HepG2 (cell line): ENCODE measurements around the gene PHOSPHO2. TPM values are rescaled to one million over a fixed set of nuclear protein-coding genes. Genes with fewer than 3 reads are reported as not detected.

ENCODE experiments used
- ATAC-seq: fragments of 200-7000 bp; cut with Tn5 transposase; 3 replicates; pipeline ENCODE4 v1.9.1; 2020; ENCODE audit warnings: mild to moderate bottlenecking, moderate library complexity
- BruUV-seq: library from RNA; stranded (reverse); fragments of 400-500 nt; replicated peaks from 2 replicates; lab custom pipeline; 2021; lab: Mats Ljungman, UMichigan
- CTCF ChIA-PET: fragments of 300-600 bp; formaldehyde crosslinking; extraction: SDS; loops from one replicate; lab custom pipeline; 2021; ENCODE audit warnings: low total read pairs, inconsistent platforms, low intra/inter-chr PET ratio; lab: Yijun Ruan, JAX
- POLR2A ChIA-PET: fragments of 350-600 bp; sonication (Branson Sonifier 250); formaldehyde crosslinking; loops from one replicate; lab custom pipeline; 2020; ENCODE audit warnings: antibody characterized with exemption, inconsistent platforms; lab: Yijun Ruan, JAX
- DNase-seq: peaks from one replicate; pipeline ENCODE4 v3.0.0-alpha.2; 2015; ENCODE audit warnings: low spot score
- FAIRE-seq: peaks from 3 replicates; lab custom pipeline; 2011; peaks lifted over from hg19 to GRCh38; lab: Jason Lieb, UNC
- H2AFZ ChIP-seq: one replicate; pipeline ENCODE4 v1.6.1; 2011; ENCODE audit warnings: low read length, inconsistent platforms
- H3K27ac ChIP-seq: fragments of 300-600 bp; 3 replicates; pipeline ENCODE4 v1.8.0; 2011; ENCODE audit warnings: mixed run types, mild to moderate bottlenecking, mixed read lengths, low read length, inconsistent platforms; ENCODE audit not compliant: insufficient read depth; ENCODE audit errors: extremely low read length
- H3K27me3 ChIP-seq, 2 experiments: fragments of 200-600 bp in 1 of 2; 2 replicates in 1 of 2; 3 replicates in 1 of 2; pipeline versions ENCODE4 v1.6.0 to v1.8.0; 2011; ENCODE audit warnings: low read length in 2 of 2, mild to moderate bottlenecking in 2 of 2, moderate library complexity in 2 of 2, inconsistent platforms in 1 of 2; ENCODE audit not compliant: insufficient read depth in 2 of 2, control insufficient read depth in 1 of 2
- H3K36me3 ChIP-seq, 2 experiments: fragments of 200-600 bp in 1 of 2; replicated peaks in 1 of 2; 2 replicates in 1 of 2; 3 replicates in 1 of 2; pipeline versions ENCODE4 v1.5.1 to v1.8.0; 2011; ENCODE audit warnings: low read length in 2 of 2, inconsistent platforms in 1 of 2; ENCODE audit not compliant: insufficient read depth in 2 of 2, control insufficient read depth in 1 of 2
- H3K4me1 ChIP-seq: 2 replicates; pipeline ENCODE4 v1.5.1; 2012; ENCODE audit warnings: low read length, inconsistent platforms; ENCODE audit not compliant: insufficient read depth
- H3K4me2 ChIP-seq: 2 replicates; pipeline ENCODE4 v1.6.0; 2011; ENCODE audit warnings: low read depth, low read length, inconsistent platforms
- H3K4me3 ChIP-seq, 3 experiments: fragments of 200-600 bp in 1 of 3; sonication (generic), shearing (Covaris generic) in 1 of 3; replicated peaks in 1 of 3; 2 replicates each; pipeline ENCODE4 v1.5.1; 2011 to 2016; ENCODE audit warnings: low read length in 3 of 3, inconsistent platforms in 2 of 3, low read depth in 2 of 3, mild to moderate bottlenecking in 2 of 3, control low read depth in 1 of 3, mixed read lengths in 1 of 3; ENCODE audit not compliant: insufficient read depth in 1 of 3
- H3K79me2 ChIP-seq: one replicate; pipeline ENCODE4 v1.6.1; 2011; ENCODE audit warnings: low read length, inconsistent platforms; ENCODE audit not compliant: insufficient read depth
- H3K9ac ChIP-seq: 2 replicates; pipeline ENCODE4 v1.6.0; 2011; ENCODE audit warnings: mild to moderate bottlenecking, low read depth, low read length, inconsistent platforms; ENCODE audit not compliant: insufficient read depth
- H3K9me3 ChIP-seq: 2 replicates; pipeline ENCODE4 v1.5.1; 2012; ENCODE audit warnings: mild to moderate bottlenecking, low read length
- H4K20me1 ChIP-seq: 2 replicates; pipeline ENCODE4 v1.6.0; 2011; ENCODE audit warnings: inconsistent platforms, mild to moderate bottlenecking, low read length, moderate library complexity; ENCODE audit not compliant: insufficient read depth
- BORCS8-MEF2B ChIP-seq: sonication (generic); formaldehyde crosslinking; IDR thresholded peaks from 2 replicates; pipeline ENCODE4 v1.8.0; 2022; ENCODE audit warnings: mild to moderate bottlenecking, missing genetic modification reagents
- GTF2F1 ChIP-seq: fragments of 150-350 bp; IDR thresholded peaks from 2 replicates; pipeline ENCODE4 v1.6.1; 2014; ENCODE audit warnings: low read length
- HIVEP1 ChIP-seq: sonication (generic); formaldehyde crosslinking; IDR thresholded peaks from 2 replicates; pipeline ENCODE4 v1.4.0; 2020; ENCODE audit warnings: mild to moderate bottlenecking, missing genetic modification reagents
- IRF2 ChIP-seq: IDR thresholded peaks from 2 replicates; pipeline ENCODE4 v1.6.1; 2018; ENCODE audit warnings: missing genetic modification reagents, missing compliant biosample characterization
- KLF11 ChIP-seq: IDR thresholded peaks from 2 replicates; pipeline ENCODE4 v1.6.1; 2016; ENCODE audit warnings: missing compliant biosample characterization
- MAFG ChIP-seq: sonication (generic); formaldehyde crosslinking; IDR thresholded peaks from 2 replicates; pipeline ENCODE4 v1.5.1; 2020; ENCODE audit warnings: mild to moderate bottlenecking, missing genetic modification reagents
- MEIS2 ChIP-seq: sonication (generic); formaldehyde crosslinking; IDR thresholded peaks from 2 replicates; pipeline ENCODE4 v1.9.0; 2021; ENCODE audit warnings: mild to moderate bottlenecking, missing genetic modification reagents
- PRMT3 ChIP-seq: sonication (generic); formaldehyde crosslinking; IDR thresholded peaks from 2 replicates; pipeline ENCODE4 v1.8.1; 2022; ENCODE audit warnings: low read depth, mild to moderate bottlenecking, moderate library complexity, missing genetic modification reagents, borderline replicate concordance
- PRPF4 ChIP-seq: fragments of 200-400 bp; formaldehyde crosslinking; IDR thresholded peaks from 2 replicates; pipeline ENCODE4 v1.6.1; 2016; ENCODE audit warnings: low read length, low read depth; ENCODE audit not compliant: poor library complexity, severe bottlenecking
- PTBP1 ChIP-seq: fragments of 200-400 bp; formaldehyde crosslinking; IDR thresholded peaks from 2 replicates; pipeline ENCODE4 v1.6.1; 2018; ENCODE audit warnings: low read length, low read depth; ENCODE audit not compliant: poor library complexity, severe bottlenecking
- ZFP36L2 ChIP-seq: sonication (generic); formaldehyde crosslinking; IDR thresholded peaks from 2 replicates; pipeline ENCODE4 v1.4.0; 2020; ENCODE audit warnings: missing genetic modification reagents
- ZNF207 ChIP-seq: fragments of 450-650 bp; IDR thresholded peaks from 2 replicates; pipeline ENCODE4 v1.6.1; 2016; ENCODE audit warnings: antibody characterized with exemption, borderline replicate concordance
- ZNF230 ChIP-seq: sonication (generic); formaldehyde crosslinking; IDR thresholded peaks from 2 replicates; pipeline ENCODE4 v1.4.0; 2020; ENCODE audit warnings: mild to moderate bottlenecking, missing genetic modification reagents
- ZNF33B ChIP-seq: sonication (generic); formaldehyde crosslinking; IDR thresholded peaks from 2 replicates; pipeline ENCODE4 v1.5.1; 2020; ENCODE audit warnings: mild to moderate bottlenecking, missing genetic modification reagents
- ZNF496 ChIP-seq: sonication (generic); formaldehyde crosslinking; IDR thresholded peaks from 2 replicates; pipeline ENCODE4 v1.8.1; 2023; ENCODE audit warnings: mild to moderate bottlenecking, moderate library complexity, missing genetic modification reagents; ENCODE audit not compliant: insufficient replicate concordance
- ZNF780A ChIP-seq: sonication (generic); formaldehyde crosslinking; IDR thresholded peaks from 2 replicates; pipeline ENCODE4 v1.8.0; 2022; ENCODE audit warnings: mild to moderate bottlenecking, missing genetic modification reagents, moderate library complexity
- WGBS: methylation state at CpG from one replicate; pipeline ENCODE4 v1.1.6; 2017; ENCODE audit warnings: low lambda C conversion rate; 5-methylcytosine and 5-hydroxymethylcytosine counted together
- in situ Hi-C: cut with HindIII; loops from 2 replicates; pipeline ENCODE4 v1.10.0; 2017; ENCODE audit warnings: low pct_unique_long_range_greater_than_20kb; ENCODE audit not compliant: extremely low pct_ligation_motif_present
- intact Hi-C: fragments of 100-400 bp; cut with micrococcal nuclease; formaldehyde crosslinking; loops from one replicate; pipeline ENCODE4 v1.10.0; 2022; ENCODE audit not compliant: unreplicated experiment
- polyA plus RNA-seq, 8 experiments: library from polyadenylated mRNA; depleted of rRNA in 3 of 8; stranded (reverse) in 7 of 8; unstranded in 1 of 8; fragments of >200 nt; fragmentation: Illumina TruSeq in 4 of 8; extraction: Trizol in 4 of 8; gene quantifications; 2 replicates each; pipeline versions ENCODE4 v1.2.1 to v1.2.3, GENCODE V29; 2011 to 2016; ENCODE audit warnings: low read depth in 4 of 8, missing spikeins in 1 of 8, mixed read lengths in 1 of 8; ENCODE audit not compliant: insufficient read depth in 1 of 8
- total RNA-seq, 5 experiments: library from RNA; depleted of rRNA; stranded (reverse); fragments of >200 nt; fragmentation: Illumina TruSeq; extraction: Trizol; gene quantifications; 2 replicates each; pipeline ENCODE4 v1.2.3, GENCODE V29; 2016; ENCODE audit warnings: low read depth in 1 of 5
- TF ChIP-seq, protein P1 (sequence below): sonication (generic); formaldehyde crosslinking; IDR thresholded peaks from 2 replicates; pipeline ENCODE4 v1.8.1; 2023; ENCODE audit warnings: mild to moderate bottlenecking, moderate library complexity, missing genetic modification reagents
- TF ChIP-seq, protein P2 (sequence below): sonication (generic); formaldehyde crosslinking; IDR thresholded peaks from 2 replicates; pipeline ENCODE4 v1.4.0; 2020; ENCODE audit warnings: missing genetic modification reagents, borderline replicate concordance
- TF ChIP-seq, protein P3 (sequence below): sonication (generic); formaldehyde crosslinking; IDR thresholded peaks from 2 replicates; pipeline ENCODE4 v1.9.0; 2022; ENCODE audit warnings: missing genetic modification reagents, mild to moderate bottlenecking, borderline replicate concordance

Gene PHOSPHO2
- total and polyA plus RNA-seq, 2 of the 13 experiments (the other 11 are each of a cell fraction or from before 2014, with no cell fraction given): 6.1 to 11.4 TPM

DNA sequence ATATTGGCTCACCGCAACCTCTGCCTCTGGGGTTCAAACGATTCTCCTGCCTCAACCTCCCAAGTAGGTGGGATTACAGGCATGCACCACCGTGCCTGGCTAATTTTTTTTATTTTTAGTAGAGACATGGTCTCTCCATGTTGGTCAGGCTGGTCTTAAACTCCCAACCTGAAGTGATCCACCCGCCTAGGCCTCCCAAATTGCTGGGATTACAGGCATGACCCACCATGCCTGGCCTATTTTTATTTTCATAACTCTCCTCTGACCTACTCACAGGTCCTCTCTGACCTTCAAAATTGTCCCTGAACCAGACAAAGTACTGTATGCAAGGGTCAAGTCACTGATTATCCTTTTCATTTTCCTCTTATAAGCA, 23.4 kb downstream of the PHOSPHO2 start:
- Histone ChIP-seq H3K79me2 (no peaks in the 10 kb centered on the region), H3K27me3 (no peaks in the 10 kb centered on the region), H3K36me3 (no peaks in the 10 kb centered on the region), H3K4me2 (peak overlapping the region; percentile 91; the same call in 1 of the 2 replicates), H3K4me1 (peaks cover 68% of the 10 kb centered on the region), H4K20me1 (no peaks in the 10 kb centered on the region), H3K9me3 (no peaks in the 10 kb centered on the region), H3K4me3 (0 out of 6 replicates have a peak overlapping the region, but pooled peaks of 1 of the 3 experiments have one; percentile 70), H2AFZ (no peak overlapping the region), H3K27ac (no peak overlapping the region), H3K9ac (no peak overlapping the region)
- DNase-seq: no peak
- 57% methylated on average over 4 of the region's 4 CpGs for whole genome bisulfite sequencing
- POLR2A ChIA-PET: interaction anchor here (0.9 to 3.3 kb wide), 5 partner anchors 11 to 81 kb away, joined by 3 to 41 read pairs (median 19); partner anchors contain the start of genes CFAP210, KLHL23, PHOSPHO2 and SSB
- CTCF ChIA-PET: interaction anchor here (0.8 kb wide), 1 partner anchor 10 kb away, joined by 3 read pairs; no protein-coding TSS in a partner anchor
- in situ Hi-C loops (no loop called here), intact Hi-C loops (no loop called here)
- BruUV-seq: no TSS peak
- ATAC-seq: no peak
- FAIRE-seq: no peak
- no peak for TF ChIP-seq BORCS8-MEF2B
- TF ChIP-seq KLF11 (CRISPR knock-in tag): no peak
- TF ChIP-seq HIVEP1: no peak
- no peak for TF ChIP-seq MEIS2
- no peak for TF ChIP-seq ZNF207
- no peak for TF ChIP-seq ZNF780A (CRISPR knock-in tag)
- TF ChIP-seq, protein P1, sequence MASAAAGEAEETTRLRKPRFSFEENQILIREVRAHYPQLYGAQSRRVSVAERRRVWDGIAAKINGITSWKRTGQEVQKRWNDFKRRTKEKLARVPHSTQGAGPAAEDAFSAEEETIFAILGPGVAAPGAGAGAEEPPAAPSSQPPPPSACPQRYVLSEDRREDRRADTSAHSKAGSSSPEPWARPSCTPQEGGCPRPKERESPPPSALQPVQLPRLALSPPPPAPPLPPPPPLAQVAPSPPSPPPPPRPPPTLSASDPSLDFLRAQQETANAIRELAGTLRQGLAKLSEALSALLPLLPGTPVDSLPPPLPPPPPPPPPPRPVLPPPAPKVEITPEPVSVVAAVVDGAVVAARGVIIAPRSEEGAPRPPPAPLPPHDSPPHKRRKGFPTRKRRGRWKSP (CRISPR knock-in tag): no peak
- TF ChIP-seq IRF2 (CRISPR knock-in tag): no peak
- no peak for TF ChIP-seq ZFP36L2 (CRISPR knock-in tag)
- no peak for TF ChIP-seq PRPF4
- no peak for TF ChIP-seq ZNF33B (CRISPR knock-in tag)
- no peak for TF ChIP-seq PRMT3 (CRISPR knock-in tag)
- TF ChIP-seq PTBP1: no peak
- TF ChIP-seq ZNF496 (CRISPR knock-in tag): no peak
- no peak for TF ChIP-seq GTF2F1
- no peak for TF ChIP-seq MAFG (CRISPR knock-in tag)
- TF ChIP-seq, protein P2, sequence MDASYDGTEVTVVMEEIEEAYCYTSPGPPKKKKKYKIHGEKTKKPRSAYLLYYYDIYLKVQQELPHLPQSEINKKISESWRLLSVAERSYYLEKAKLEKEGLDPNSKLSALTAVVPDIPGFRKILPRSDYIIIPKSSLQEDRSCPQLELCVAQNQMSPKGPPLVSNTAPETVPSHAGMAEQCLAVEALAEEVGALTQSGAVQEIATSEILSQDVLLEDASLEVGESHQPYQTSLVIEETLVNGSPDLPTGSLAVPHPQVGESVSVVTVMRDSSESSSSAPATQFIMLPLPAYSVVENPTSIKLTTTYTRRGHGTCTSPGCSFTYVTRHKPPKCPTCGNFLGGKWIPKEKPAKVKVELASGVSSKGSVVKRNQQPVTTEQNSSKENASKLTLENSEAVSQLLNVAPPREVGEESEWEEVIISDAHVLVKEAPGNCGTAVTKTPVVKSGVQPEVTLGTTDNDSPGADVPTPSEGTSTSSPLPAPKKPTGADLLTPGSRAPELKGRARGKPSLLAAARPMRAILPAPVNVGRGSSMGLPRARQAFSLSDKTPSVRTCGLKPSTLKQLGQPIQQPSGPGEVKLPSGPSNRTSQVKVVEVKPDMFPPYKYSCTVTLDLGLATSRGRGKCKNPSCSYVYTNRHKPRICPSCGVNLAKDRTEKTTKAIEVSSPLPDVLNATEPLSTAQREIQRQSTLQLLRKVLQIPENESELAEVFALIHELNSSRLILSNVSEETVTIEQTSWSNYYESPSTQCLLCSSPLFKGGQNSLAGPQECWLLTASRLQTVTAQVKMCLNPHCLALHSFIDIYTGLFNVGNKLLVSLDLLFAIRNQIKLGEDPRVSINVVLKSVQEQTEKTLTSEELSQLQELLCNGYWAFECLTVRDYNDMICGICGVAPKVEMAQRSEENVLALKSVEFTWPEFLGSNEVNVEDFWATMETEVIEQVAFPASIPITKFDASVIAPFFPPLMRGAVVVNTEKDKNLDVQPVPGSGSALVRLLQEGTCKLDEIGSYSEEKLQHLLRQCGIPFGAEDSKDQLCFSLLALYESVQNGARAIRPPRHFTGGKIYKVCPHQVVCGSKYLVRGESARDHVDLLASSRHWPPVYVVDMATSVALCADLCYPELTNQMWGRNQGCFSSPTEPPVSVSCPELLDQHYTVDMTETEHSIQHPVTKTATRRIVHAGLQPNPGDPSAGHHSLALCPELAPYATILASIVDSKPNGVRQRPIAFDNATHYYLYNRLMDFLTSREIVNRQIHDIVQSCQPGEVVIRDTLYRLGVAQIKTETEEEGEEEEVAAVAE: 0 out of 2 replicates have a peak, but pooled peaks have one; percentile 14
- TF ChIP-seq, protein P3, sequence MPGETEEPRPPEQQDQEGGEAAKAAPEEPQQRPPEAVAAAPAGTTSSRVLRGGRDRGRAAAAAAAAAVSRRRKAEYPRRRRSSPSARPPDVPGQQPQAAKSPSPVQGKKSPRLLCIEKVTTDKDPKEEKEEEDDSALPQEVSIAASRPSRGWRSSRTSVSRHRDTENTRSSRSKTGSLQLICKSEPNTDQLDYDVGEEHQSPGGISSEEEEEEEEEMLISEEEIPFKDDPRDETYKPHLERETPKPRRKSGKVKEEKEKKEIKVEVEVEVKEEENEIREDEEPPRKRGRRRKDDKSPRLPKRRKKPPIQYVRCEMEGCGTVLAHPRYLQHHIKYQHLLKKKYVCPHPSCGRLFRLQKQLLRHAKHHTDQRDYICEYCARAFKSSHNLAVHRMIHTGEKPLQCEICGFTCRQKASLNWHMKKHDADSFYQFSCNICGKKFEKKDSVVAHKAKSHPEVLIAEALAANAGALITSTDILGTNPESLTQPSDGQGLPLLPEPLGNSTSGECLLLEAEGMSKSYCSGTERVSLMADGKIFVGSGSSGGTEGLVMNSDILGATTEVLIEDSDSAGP (CRISPR knock-in tag): no peak
- TF ChIP-seq ZNF230 (CRISPR knock-in tag): 0 out of 2 replicates have a peak, but pooled peaks have one; percentile 52
